Osteoblast (primary cell): ENCODE results near the gene SNX30. TPM values are rescaled to one million over a fixed set of nuclear protein-coding genes. Genes with fewer than 3 reads are reported as not detected.

Source experiments
- DNase-seq: peaks from one replicate; pipeline ENCODE4 v3.0.0; 2011; ENCODE audit warnings: low spot score, mixed read lengths; ENCODE audit not compliant: insufficient read length; ENCODE audit errors: missing footprints
- H2AFZ ChIP-seq: 2 replicates; pipeline ENCODE4 v1.6.0; 2011; ENCODE audit warnings: mild to moderate bottlenecking, low read length
- H3K27ac ChIP-seq: 2 replicates; pipeline ENCODE4 v1.5.1; 2011; ENCODE audit warnings: mild to moderate bottlenecking, low read depth, low read length, moderate library complexity
- H3K27me3 ChIP-seq: 2 replicates; pipeline ENCODE4 v1.6.0; 2012; ENCODE audit warnings: mild to moderate bottlenecking, control low read depth, inconsistent platforms, low read length, moderate library complexity; ENCODE audit not compliant: insufficient read depth
- H3K36me3 ChIP-seq: 2 replicates; pipeline ENCODE4 v1.5.1; 2011; ENCODE audit warnings: mild to moderate bottlenecking, low read length, control low read depth, moderate library complexity; ENCODE audit not compliant: insufficient read depth
- H3K4me1 ChIP-seq: 2 replicates; pipeline ENCODE4 v1.5.1; 2011; ENCODE audit warnings: mild to moderate bottlenecking, low read length, control low read depth, moderate library complexity; ENCODE audit not compliant: insufficient read depth
- H3K4me2 ChIP-seq: 2 replicates; pipeline ENCODE4 v1.6.0; 2011; ENCODE audit warnings: mild to moderate bottlenecking, low read length; ENCODE audit not compliant: insufficient read depth
- H3K4me3 ChIP-seq: fragments of 200-600 bp; sonication (generic); 3 replicates; pipeline ENCODE4 v1.5.1; 2012; ENCODE audit warnings: mild to moderate bottlenecking, low read length, inconsistent platforms; ENCODE audit not compliant: insufficient read depth
- H3K79me2 ChIP-seq: 2 replicates; pipeline ENCODE4 v1.6.0; 2012; ENCODE audit warnings: mild to moderate bottlenecking, low read length, control low read depth, inconsistent platforms; ENCODE audit not compliant: insufficient read depth
- H3K9me3 ChIP-seq: 2 replicates; pipeline ENCODE4 v1.5.1; 2011; ENCODE audit warnings: low read depth, low read length, control low read depth
- H4K20me1 ChIP-seq: 2 replicates; pipeline ENCODE4 v1.6.0; 2012; ENCODE audit warnings: mild to moderate bottlenecking, low read length, control low read depth; ENCODE audit not compliant: insufficient read depth
- CTCF ChIP-seq: IDR thresholded peaks from 2 replicates; pipeline ENCODE4 v1.5.1; 2011; ENCODE audit warnings: mild to moderate bottlenecking, low read depth, low read length, moderate library complexity; ENCODE audit errors: extremely low read depth
- total RNA-seq: library from RNA; depleted of rRNA; stranded (reverse); fragments of >200 nt; gene quantifications from 2 replicates; pipeline ENCODE4 v1.2.3, GENCODE V29; 2012

SNX30 gene
- total RNA-seq, 1 donor = 38.7 TPM

- H3K9me3 ChIP-seq = no peaks in the 10 kb centered on the region
- H3K4me3 ChIP-seq = no peak overlapping the region
- no peak overlapping the region for H3K4me2 ChIP-seq
- H4K20me1 ChIP-seq = no peaks in the 10 kb centered on the region
- peaks cover 11% of the 10 kb centered on the region for H3K36me3 ChIP-seq
- H3K27ac ChIP-seq = no peak overlapping the region
- TF ChIP-seq CTCF = no peak
- H3K4me1 ChIP-seq = peaks cover 32% of the 10 kb centered on the region
- no peak overlapping the region for H2AFZ ChIP-seq
- peak; percentile 76 for DNase-seq
- H3K27me3 ChIP-seq = no peaks in the 10 kb centered on the region
- peaks cover 2% of the 10 kb centered on the region for H3K79me2 ChIP-seq
These were observed 116.2 kb downstream of the SNX30 start for GRCh38 chr9:112866662-112867274.

GRCh38 chr9:112867275-112867991 lies 116.9 kb downstream of the SNX30 start:
- peak; percentile 86 for DNase-seq
- Histone ChIP-seq H3K4me3 (peak overlapping the region; percentile 47), H4K20me1 (no peaks in the 10 kb centered on the region), H3K79me2 (peaks cover 2% of the 10 kb centered on the region), H3K4me2 (peak overlapping the region; percentile 41), H3K9me3 (no peaks in the 10 kb centered on the region), H3K27me3 (no peaks in the 10 kb centered on the region), H2AFZ (no peak overlapping the region), H3K4me1 (peaks cover 25% of the 10 kb centered on the region), H3K27ac (peak overlapping the region; percentile 68), H3K36me3 (peaks cover 11% of the 10 kb centered on the region)
- TF ChIP-seq CTCF = no peak

- no peak overlapping the region for H2AFZ ChIP-seq
- H3K4me1 ChIP-seq = peaks cover 15% of the 10 kb centered on the region
- TF ChIP-seq CTCF = no peak
- H3K79me2 ChIP-seq = no peaks in the 10 kb centered on the region
- H3K27me3 ChIP-seq = no peaks in the 10 kb centered on the region
- no peak overlapping the region for H3K4me3 ChIP-seq
- peaks cover 11% of the 10 kb centered on the region for H3K36me3 ChIP-seq
- peak overlapping the region; percentile 41 for H3K4me2 ChIP-seq
- no peaks in the 10 kb centered on the region for H4K20me1 ChIP-seq
- H3K9me3 ChIP-seq = no peaks in the 10 kb centered on the region
- no peak for DNase-seq
- peak overlapping the region; percentile 68 for H3K27ac ChIP-seq
These were observed 117.9 kb downstream of the SNX30 start for GRCh38 chr9:112868461-112868860.

- Histone ChIP-seq H2AFZ (no peak overlapping the region), H3K27ac (no peak overlapping the region)
These were observed 118.5 kb downstream of the SNX30 start for GRCh38 chr9:112869041-112869529.

More at GRCh38 chr9:112869041-112869529, 118.5 kb downstream of the SNX30 start:
- DNase-seq = no peak
- no peak overlapping the region for H3K4me3 ChIP-seq
- peaks cover 16% of the 10 kb centered on the region for H3K4me1 ChIP-seq
- H3K4me2 ChIP-seq = no peak overlapping the region
- no peaks in the 10 kb centered on the region for H3K9me3 ChIP-seq
- H4K20me1 ChIP-seq = no peaks in the 10 kb centered on the region
- H3K27me3 ChIP-seq = no peaks in the 10 kb centered on the region
- H3K36me3 ChIP-seq = peaks cover 11% of the 10 kb centered on the region
- no peaks in the 10 kb centered on the region for H3K79me2 ChIP-seq
- TF ChIP-seq CTCF = no peak
